ENCODE results near the gene PRKCB. TPM values are rescaled to one million over a fixed set of nuclear protein-coding genes. Genes with fewer than 3 reads are reported as not detected.
"Not testable (repeated sequence)": the region's sequence is repeated elsewhere in the genome, so short reads cannot be mapped to it uniquely, and the experiment has no call there.

The PRKCB gene
- total RNA-seq, 4 donors from 2014 or later = 0.51 to 1.3 (median 1.1) TPM

DNA sequence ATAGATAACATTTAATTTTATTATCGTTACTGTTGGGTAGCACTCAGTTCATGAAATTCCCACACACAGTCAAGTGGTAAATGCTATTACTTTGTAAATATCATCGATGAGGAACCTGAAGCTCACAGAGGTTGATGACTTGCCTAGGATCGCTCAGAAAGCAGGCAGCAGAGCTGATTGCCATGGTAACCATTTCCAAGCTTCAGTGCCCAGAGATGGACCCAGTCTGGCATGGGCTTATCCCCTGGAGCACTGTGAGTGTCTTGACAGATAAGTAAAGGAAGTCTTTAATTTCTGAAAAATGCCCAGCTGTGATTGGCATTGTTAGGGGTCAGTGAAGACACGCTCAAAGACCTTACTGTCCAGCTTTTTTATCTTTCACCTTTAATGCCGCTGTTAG is 95.0 kb downstream of the PRKCB start:
- H3K27ac ChIP-seq = no peak overlapping the region
- H3K27me3 ChIP-seq = no peaks in the 10 kb centered on the region
- in situ Hi-C loops (cut with MboI; ENCODE audit: low sequenced_read_pairs in 4 of 4) = no loop called here
- no peaks in the 10 kb centered on the region for H3K36me3 ChIP-seq
- no peaks in the 10 kb centered on the region for H3K9me3 ChIP-seq
- ATAC-seq (no peak), DNase-seq (no peak)
- H3K4me3 ChIP-seq = no peak overlapping the region
- no peaks in the 10 kb centered on the region for H3K4me1 ChIP-seq
- intact Hi-C loops (cut with DNase I; ENCODE audit: low total_unique reads) = no loop called here
- TF ChIP-seq, protein P1, sequence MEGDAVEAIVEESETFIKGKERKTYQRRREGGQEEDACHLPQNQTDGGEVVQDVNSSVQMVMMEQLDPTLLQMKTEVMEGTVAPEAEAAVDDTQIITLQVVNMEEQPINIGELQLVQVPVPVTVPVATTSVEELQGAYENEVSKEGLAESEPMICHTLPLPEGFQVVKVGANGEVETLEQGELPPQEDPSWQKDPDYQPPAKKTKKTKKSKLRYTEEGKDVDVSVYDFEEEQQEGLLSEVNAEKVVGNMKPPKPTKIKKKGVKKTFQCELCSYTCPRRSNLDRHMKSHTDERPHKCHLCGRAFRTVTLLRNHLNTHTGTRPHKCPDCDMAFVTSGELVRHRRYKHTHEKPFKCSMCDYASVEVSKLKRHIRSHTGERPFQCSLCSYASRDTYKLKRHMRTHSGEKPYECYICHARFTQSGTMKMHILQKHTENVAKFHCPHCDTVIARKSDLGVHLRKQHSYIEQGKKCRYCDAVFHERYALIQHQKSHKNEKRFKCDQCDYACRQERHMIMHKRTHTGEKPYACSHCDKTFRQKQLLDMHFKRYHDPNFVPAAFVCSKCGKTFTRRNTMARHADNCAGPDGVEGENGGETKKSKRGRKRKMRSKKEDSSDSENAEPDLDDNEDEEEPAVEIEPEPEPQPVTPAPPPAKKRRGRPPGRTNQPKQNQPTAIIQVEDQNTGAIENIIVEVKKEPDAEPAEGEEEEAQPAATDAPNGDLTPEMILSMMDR (IDR thresholded peaks at IDR 0.05 in 4 of 5, conservative IDR thresholded peaks at IDR 0.05 in 1 of 5) = no peak
- no peak for TF ChIP-seq POLR2A (IDR thresholded peaks at IDR 0.05)

DNA sequence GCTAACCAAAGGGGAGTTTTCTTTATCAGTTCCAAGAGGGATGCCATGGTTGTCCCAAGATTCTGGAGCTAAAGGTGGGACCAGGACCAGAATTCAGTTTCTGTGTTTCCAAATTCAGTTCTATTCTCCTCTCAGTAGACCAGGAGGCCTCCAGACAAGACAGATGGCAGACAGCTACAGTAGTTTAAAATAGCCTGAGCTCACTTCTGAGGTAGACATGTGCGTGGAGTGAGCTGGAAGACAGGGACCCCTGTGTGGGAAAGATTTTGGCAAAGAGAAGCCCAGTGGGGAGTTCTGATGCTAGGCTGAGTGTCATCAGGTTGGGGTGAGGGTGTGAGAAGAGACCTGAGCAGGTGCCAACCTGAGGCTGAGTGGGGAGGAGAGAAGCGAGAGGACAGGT is 95.4 kb downstream of the PRKCB start:
- H3K27me3 ChIP-seq = no peaks in the 10 kb centered on the region
- H3K4me1 ChIP-seq = no peaks in the 10 kb centered on the region
- no peak overlapping the region for H3K4me3 ChIP-seq
- TF ChIP-seq, protein P1 (IDR thresholded peaks at IDR 0.05 in 4 of 5, conservative IDR thresholded peaks at IDR 0.05 in 1 of 5) = no peak
- TF ChIP-seq POLR2A (IDR thresholded peaks at IDR 0.05) = no peak
- in situ Hi-C loops (cut with MboI; ENCODE audit: low sequenced_read_pairs in 4 of 4) (no loop called here), intact Hi-C loops (cut with DNase I; ENCODE audit: low total_unique reads) (no loop called here)
- no peaks in the 10 kb centered on the region for H3K9me3 ChIP-seq
- no peak overlapping the region for H3K27ac ChIP-seq
- ATAC-seq = no peak
- no peak for DNase-seq
- no peaks in the 10 kb centered on the region for H3K36me3 ChIP-seq

DNA sequence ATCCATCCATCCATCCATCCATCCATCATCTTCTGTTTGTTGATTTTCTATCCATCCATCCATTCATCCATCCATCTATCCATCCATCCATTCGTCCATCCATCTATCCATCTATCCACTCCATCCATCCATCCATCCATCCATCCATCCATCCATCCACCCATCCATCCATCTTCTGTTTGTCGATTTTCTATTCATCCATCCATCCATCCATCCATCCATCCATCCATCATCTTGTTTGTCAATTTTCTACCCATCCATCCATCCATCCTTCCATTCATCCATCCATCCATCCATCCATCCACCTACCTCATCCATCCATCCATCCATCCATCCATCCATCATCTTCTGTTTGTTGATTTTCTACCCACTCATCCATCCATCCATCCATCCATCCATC is 97.9 kb downstream of the PRKCB start:
- intact Hi-C loops (cut with DNase I; ENCODE audit: low total_unique reads); H3K27ac ChIP-seq; H3K9me3 ChIP-seq; H3K27me3 ChIP-seq; H3K4me1 ChIP-seq; in situ Hi-C loops (cut with MboI; ENCODE audit: low sequenced_read_pairs in 4 of 4); H3K4me3 ChIP-seq; DNase-seq; ATAC-seq; H3K36me3 ChIP-seq: not testable (repeated sequence)

DNA sequence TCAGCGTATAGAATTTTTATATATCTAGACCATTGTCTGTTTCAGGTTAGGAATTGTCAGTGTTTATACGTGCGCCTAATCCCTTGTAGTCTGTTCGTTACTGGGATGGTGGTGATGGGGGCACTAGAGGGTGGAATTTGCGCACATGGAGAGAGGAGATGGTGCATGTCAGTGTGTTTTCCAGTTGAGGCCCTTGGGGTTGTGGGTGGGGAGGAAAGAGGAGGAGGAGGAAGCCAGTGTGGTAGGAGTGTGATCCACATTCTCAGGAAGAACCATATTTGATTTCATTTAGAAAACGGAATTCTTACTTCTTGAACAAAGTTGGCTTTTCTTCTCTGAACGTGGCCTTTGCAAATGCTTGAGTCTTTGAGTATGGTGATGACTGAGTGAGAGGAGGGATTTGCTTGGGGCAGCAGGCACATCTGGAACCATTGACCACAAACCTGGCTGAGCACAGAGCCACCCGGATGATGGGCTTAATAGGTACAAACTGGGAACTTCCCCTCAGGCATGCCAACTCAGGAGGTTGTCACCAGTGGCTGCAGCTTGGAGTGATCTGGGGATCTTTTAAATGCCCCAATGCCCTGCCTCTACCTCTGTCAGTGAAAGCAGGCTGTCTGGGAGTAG is 98.9 kb downstream of the PRKCB start:
- intact Hi-C loops (cut with DNase I; ENCODE audit: low total_unique reads) (no loop called here), in situ Hi-C loops (cut with MboI; ENCODE audit: low sequenced_read_pairs in 4 of 4) (no loop called here)
- Histone ChIP-seq H3K4me1 (no peaks in the 10 kb centered on the region), H3K27ac (no peak overlapping the region), H3K4me3 (no peak overlapping the region), H3K27me3 (no peaks in the 10 kb centered on the region), H3K9me3 (no peaks in the 10 kb centered on the region), H3K36me3 (no peaks in the 10 kb centered on the region)
- DNase-seq = no peak
- ATAC-seq = no peak
- TF ChIP-seq, protein P1 (IDR thresholded peaks at IDR 0.05 in 4 of 5, conservative IDR thresholded peaks at IDR 0.05 in 1 of 5) = no peak
- TF ChIP-seq POLR2A (IDR thresholded peaks at IDR 0.05) = no peak

DNA sequence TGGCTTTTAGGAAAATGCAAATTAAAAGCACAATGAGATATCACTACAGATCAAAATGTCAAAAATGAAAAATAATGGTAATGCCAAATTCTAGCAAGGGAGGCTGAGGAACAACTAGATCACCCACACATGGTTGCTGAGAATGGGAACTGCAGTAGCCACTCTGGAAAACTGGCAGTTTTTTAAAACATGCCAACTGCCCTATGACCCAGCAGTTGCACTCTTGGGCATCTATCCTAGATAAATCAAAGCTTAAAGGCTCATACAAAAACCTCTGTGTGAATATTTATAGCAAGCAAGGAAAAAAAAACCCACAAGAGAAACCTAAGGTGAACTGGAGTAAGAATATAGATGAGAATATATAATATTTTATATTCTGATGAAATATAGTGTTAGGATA is 104.3 kb downstream of the PRKCB start:
- Histone ChIP-seq H3K4me3 (no peak overlapping the region), H3K4me1 (no peaks in the 10 kb centered on the region), H3K9me3 (no peaks in the 10 kb centered on the region), H3K27ac (no peak overlapping the region), H3K36me3 (no peaks in the 10 kb centered on the region), H3K27me3 (no peaks in the 10 kb centered on the region)
- TF ChIP-seq, protein P1 (IDR thresholded peaks at IDR 0.05 in 4 of 5, conservative IDR thresholded peaks at IDR 0.05 in 1 of 5) = no peak
- TF ChIP-seq POLR2A (IDR thresholded peaks at IDR 0.05) = no peak
- DNase-seq (no peak), ATAC-seq (no peak)
- in situ Hi-C loops (cut with MboI; ENCODE audit: low sequenced_read_pairs in 4 of 4) = no loop called here
- intact Hi-C loops (cut with DNase I; ENCODE audit: low total_unique reads) = no loop called here

Measured in gastrocnemius medialis (tissue), 4 donors.